ENCODE results near the gene BBLN.
"Not testable (repeated sequence)": the region's sequence is repeated elsewhere in the genome, so short reads cannot be mapped to it uniquely, and the experiment has no call there.

Gene BBLN

GRCh38 chr9:128124873-128125579 is 35.0 kb upstream of the BBLN start:
- DNase-seq = peak; percentile 48 to 49

- no peak for DNase-seq
Observed at GRCh38 chr9:128125580-128126354, 34.3 kb upstream of the BBLN start.

- DNase-seq = peak; percentile 81 to 85
Observed at GRCh38 chr9:128127568-128127989, 32.5 kb upstream of the BBLN start, which contains the start of gene PTGES2. TSS of gene PTGES2 (minus strand) at chr9:128127729. CDS start at chr9:128127717, 12 bp downstream.

- DNase-seq = peak; percentile 87 to 93
Observed at GRCh38 chr9:128127990-128128835, 31.9 kb upstream of the BBLN start.

GRCh38 chr9:128128836-128129590 is 31.1 kb upstream of the BBLN start:
- DNase-seq = no peak

GRCh38 chr9:128129976-128130590 is 30.0 kb upstream of the BBLN start:
- DNase-seq = peak; percentile 64 to 65

GRCh38 chr9:128130651-128131050 is 29.4 kb upstream of the BBLN start:
- DNase-seq = not testable (repeated sequence)

GRCh38 chr9:128131346-128131745 is 28.7 kb upstream of the BBLN start:
- not testable (repeated sequence) for DNase-seq

GRCh38 chr9:128132139-128132538 is 27.9 kb upstream of the BBLN start:
- DNase-seq = not testable (repeated sequence)

GRCh38 chr9:128135561-128135960 is 24.5 kb upstream of the BBLN start:
- not testable (repeated sequence) for DNase-seq

GRCh38 chr9:128136816-128137793 is 23.0 kb upstream of the BBLN start:
- no peak for DNase-seq

GRCh38 chr9:128138001-128138400 is 22.1 kb upstream of the BBLN start:
- DNase-seq = no peak

GRCh38 chr9:128139621-128140020 is 20.4 kb upstream of the BBLN start:
- no peak for DNase-seq

GRCh38 chr9:128141604-128142003 is 18.5 kb upstream of the BBLN start:
- DNase-seq = no peak

- DNase-seq = no peak
Observed at GRCh38 chr9:128142061-128142460, 18.0 kb upstream of the BBLN start.

GRCh38 chr9:128142596-128142995 is 17.5 kb upstream of the BBLN start:
- no peak for DNase-seq

- DNase-seq = no peak
Observed at GRCh38 chr9:128143525-128144238, 16.4 kb upstream of the BBLN start.

GRCh38 chr9:128144239-128145181 is 15.6 kb upstream of the BBLN start:
- DNase-seq = no peak

- DNase-seq = no peak
Observed at GRCh38 chr9:128145536-128145935, 14.5 kb upstream of the BBLN start.

Data from CD4-positive, alpha-beta T cell treated with Interleukin-4 for 1 hour (primary cell).